ENCODE measurements around the gene FAM168A.
"Not testable (repeated sequence)": the region's sequence is repeated elsewhere in the genome, so short reads cannot be mapped to it uniquely, and the experiment has no call there.

FAM168A gene

GRCh38 chr11:73591743-73592142, 6.2 kb downstream of the FAM168A start:
- DNase-seq: no peak

- no peak for DNase-seq
Observed at GRCh38 chr11:73590991-73591390, 6.9 kb downstream of the FAM168A start.

- DNase-seq: no peak
Observed at GRCh38 chr11:73586791-73587190, 11.1 kb downstream of the FAM168A start.

- DNase-seq: no peak
Observed at GRCh38 chr11:73585834-73586575, 11.9 kb downstream of the FAM168A start.

- no peak for DNase-seq
Observed at GRCh38 chr11:73584831-73585230, 13.1 kb downstream of the FAM168A start.

GRCh38 chr11:73582653-73583052, 15.3 kb downstream of the FAM168A start:
- DNase-seq: no peak

GRCh38 chr11:73580749-73581148, 17.2 kb downstream of the FAM168A start:
- DNase-seq: not testable (repeated sequence)

- DNase-seq: no peak
Observed at GRCh38 chr11:73579641-73580434, 18.1 kb downstream of the FAM168A start.

GRCh38 chr11:73578592-73579185, 19.2 kb downstream of the FAM168A start:
- no peak for DNase-seq

- no peak for DNase-seq
Observed at GRCh38 chr11:73577496-73577917, 20.4 kb downstream of the FAM168A start.

- no peak for DNase-seq
Observed at GRCh38 chr11:73576185-73576614, 21.7 kb downstream of the FAM168A start.

GRCh38 chr11:73571982-73572381, 25.9 kb downstream of the FAM168A start:
- not testable (repeated sequence) for DNase-seq

- DNase-seq: no peak
Observed at GRCh38 chr11:73570415-73571114, 27.3 kb downstream of the FAM168A start.

- no peak for DNase-seq
Observed at GRCh38 chr11:73566977-73567755, 30.7 kb downstream of the FAM168A start.

GRCh38 chr11:73566422-73566821, 31.5 kb downstream of the FAM168A start:
- no peak for DNase-seq

GRCh38 chr11:73565804-73566203, 32.1 kb downstream of the FAM168A start:
- no peak for DNase-seq

- DNase-seq: no peak
Observed at GRCh38 chr11:73564903-73565302, 33.0 kb downstream of the FAM168A start.

GRCh38 chr11:73563539-73564200, 34.2 kb downstream of the FAM168A start:
- DNase-seq: no peak

- DNase-seq: no peak
Observed at GRCh38 chr11:73559743-73560142, 38.2 kb downstream of the FAM168A start.

- no peak for DNase-seq
Observed at GRCh38 chr11:73556966-73557365, 40.9 kb downstream of the FAM168A start.

GRCh38 chr11:73555615-73556014, 42.3 kb downstream of the FAM168A start:
- DNase-seq: no peak
